Hepatic stellate cell (primary cell): ENCODE data around the gene RUNDC3A.
"Not testable (repeated sequence)": the region's sequence is repeated elsewhere in the genome, so short reads cannot be mapped to it uniquely, and the experiment has no call there.

ENCODE experiments used
- DNase-seq: peaks from one replicate; pipeline ENCODE4 v3.0.0; 2011; ENCODE audit warnings: low spot score

RUNDC3A gene

GRCh38 chr17:44345454-44346026, 37.1 kb downstream of the RUNDC3A start:
- peak; percentile 71 for DNase-seq

- no peak for DNase-seq
Observed at GRCh38 chr17:44346064-44346844, 37.9 kb downstream of the RUNDC3A start.

GRCh38 chr17:44347206-44348055, 39.0 kb downstream of the RUNDC3A start:
- DNase-seq = not testable (repeated sequence)

GRCh38 chr17:44348234-44348987, 40.0 kb downstream of the RUNDC3A start:
- DNase-seq = peak; percentile 78

- no peak for DNase-seq
Observed at GRCh38 chr17:44348988-44349364, 40.6 kb downstream of the RUNDC3A start.

- no peak for DNase-seq
Observed at GRCh38 chr17:44349553-44350070, 41.2 kb downstream of the RUNDC3A start.

DNA sequence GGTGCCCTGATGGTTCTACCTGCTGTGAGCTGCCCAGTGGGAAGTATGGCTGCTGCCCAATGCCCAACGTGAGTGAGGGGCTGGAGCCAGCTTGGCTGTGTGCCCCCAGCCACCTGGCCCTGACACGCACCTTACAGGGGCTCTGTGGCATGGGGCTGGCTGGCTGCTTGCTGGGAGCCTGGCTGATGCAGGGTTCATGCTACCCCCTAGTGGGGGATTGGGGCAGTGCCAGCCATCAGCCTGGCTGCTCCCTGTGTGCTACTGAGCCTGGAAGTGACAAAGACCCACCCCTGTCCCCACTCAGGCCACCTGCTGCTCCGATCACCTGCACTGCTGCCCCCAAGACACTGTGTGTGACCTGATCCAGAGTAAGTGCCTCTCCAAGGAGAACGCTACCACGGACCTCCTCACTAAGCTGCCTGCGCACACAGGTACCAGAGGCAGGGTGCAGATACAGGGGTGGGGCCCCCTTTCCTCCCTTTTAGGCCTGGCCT, 42.4 kb downstream of the RUNDC3A start:
- DNase-seq = peak; percentile 89

GRCh38 chr17:44351464-44351863, 43.1 kb downstream of the RUNDC3A start:
- DNase-seq = no peak

GRCh38 chr17:44351961-44352827, 43.8 kb downstream of the RUNDC3A start:
- no peak for DNase-seq

GRCh38 chr17:44352828-44353671, 44.6 kb downstream of the RUNDC3A start:
- DNase-seq = no peak

GRCh38 chr17:44353672-44354331, 45.4 kb downstream of the RUNDC3A start:
- DNase-seq = peak; percentile 61

GRCh38 chr17:44354582-44355561, 46.5 kb downstream of the RUNDC3A start:
- no peak for DNase-seq

- no peak for DNase-seq
Observed at GRCh38 chr17:44355642-44356099, 47.3 kb downstream of the RUNDC3A start.

DNA sequence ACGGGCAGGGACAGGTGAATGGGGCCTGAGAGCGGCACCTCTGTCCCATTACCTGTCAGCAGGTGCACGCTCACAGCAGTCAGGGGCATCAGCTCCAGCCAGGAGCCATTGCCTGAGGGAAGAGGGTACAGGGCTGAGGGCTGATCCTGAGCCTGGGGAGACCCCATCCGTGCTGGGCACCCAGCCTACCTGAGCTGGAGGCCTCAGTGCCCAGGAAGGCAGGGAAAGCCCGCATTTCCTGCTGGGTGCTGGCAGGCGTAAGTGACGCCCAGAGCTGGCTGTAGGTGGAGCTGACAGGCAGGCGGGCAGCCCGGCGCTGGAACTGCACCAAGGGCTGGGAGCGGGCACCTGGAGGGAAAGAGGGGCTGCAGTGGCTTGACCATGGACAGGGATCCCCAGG, 47.8 kb downstream of the RUNDC3A start:
- no peak for DNase-seq

DNA sequence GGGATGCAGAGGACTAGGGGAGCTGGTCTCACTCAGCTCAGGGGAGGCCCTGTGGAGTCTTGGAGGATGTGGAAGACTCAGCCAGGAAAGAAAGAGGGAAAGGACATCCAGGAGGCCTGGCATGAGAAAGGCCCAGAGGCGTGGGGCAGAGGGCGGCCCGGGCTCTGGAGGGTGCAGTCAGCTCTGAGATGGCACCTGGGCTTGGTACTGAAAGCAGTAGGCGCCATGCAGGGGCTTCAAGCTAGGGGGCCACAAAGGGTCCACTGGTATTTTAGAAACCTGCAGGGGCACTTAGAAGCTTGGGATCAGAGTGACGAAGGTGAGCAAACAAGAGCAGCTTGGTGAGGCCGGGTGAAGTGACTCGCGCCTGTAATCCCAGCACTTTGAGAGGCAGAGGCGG, 49.7 kb downstream of the RUNDC3A start:
- DNase-seq = no peak

- no peak for DNase-seq
Observed at GRCh38 chr17:44359006-44359405, 50.6 kb downstream of the RUNDC3A start.

DNA sequence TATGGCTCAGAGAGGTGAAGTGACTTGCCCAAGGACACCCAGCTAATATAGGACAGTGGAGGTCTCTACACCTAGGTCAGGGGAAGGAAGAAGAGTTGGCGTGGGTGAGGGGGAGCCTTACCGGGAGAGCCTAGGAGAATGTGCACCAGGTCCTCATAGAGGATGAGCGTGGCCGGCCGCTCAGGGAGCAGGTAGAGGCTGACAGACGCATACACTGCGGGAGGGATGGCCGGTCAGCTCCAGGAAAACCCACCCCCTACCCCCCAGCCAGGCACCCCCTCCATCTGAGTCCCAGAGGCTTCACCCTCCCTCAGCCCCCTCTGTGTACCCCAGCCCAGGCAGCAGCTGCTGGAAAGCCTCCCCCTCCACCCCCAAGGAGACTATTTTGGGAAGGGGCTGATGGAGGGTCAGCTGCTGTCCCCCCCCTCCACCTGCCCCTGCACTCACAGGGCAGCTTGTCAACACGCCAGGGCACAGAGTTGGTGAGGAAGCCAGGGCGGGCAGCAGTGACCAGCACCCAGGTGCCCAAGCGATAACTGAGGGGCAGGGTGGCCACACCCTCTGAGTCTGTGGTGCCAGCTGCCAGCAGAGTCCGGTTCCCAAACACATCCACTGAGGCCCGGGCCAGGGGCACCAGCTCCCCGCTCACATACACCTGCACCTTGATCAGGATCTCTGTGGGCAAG, 51.2 kb downstream of the RUNDC3A start:
- no peak for DNase-seq
